ENCODE measurements around the gene SETD1B. TPM values are rescaled to one million over a fixed set of nuclear protein-coding genes. Genes with fewer than 3 reads are reported as not detected.
A peak's percentile ranks its signal among the peaks of the same experiment; 100 is the strongest.

The SETD1B gene
- total and polyA plus RNA-seq, 12 donors: 2.1 to 27.3 (median 11.9) TPM

GRCh38 chr12:121817648-121818043 lies 13.8 kb downstream of the SETD1B start:
- DNase-seq: no peak
- Histone ChIP-seq H3K36me3 (replicated peaks in 1 of 2) (peaks cover 0 to 83% of the 10 kb centered on the region in 2 donors), H3K4me3 (no peak overlapping the region), H3K9me3 (replicated peaks in 1 of 3) (no peaks in the 10 kb centered on the region), H3K4me1 (replicated peaks in 1 of 2) (peaks cover 10% of the 10 kb centered on the region in 2 donors), H3K27ac (no peak overlapping the region), H3K27me3 (no peaks in the 10 kb centered on the region)
- 90 to 91% (median 90%) methylated on average over 18 of the region's 18 CpGs for WGBS, 4 donors
- no peak for TF ChIP-seq CTCF (IDR thresholded peaks at IDR 0.05)
- no peak for TF ChIP-seq POLR2A (IDR thresholded peaks at IDR 0.05)
- intact Hi-C loops (cut with DNase I): loop anchor here in 1 of 2 donors (10.0 kb wide), 1 partner anchor 67 kb away; the partner anchor contains the start of gene PSMD9

- intact Hi-C loops (cut with DNase I): loop anchor here in 1 of 2 donors (10.0 kb wide), 1 partner anchor 65 kb away; the partner anchor contains the start of gene PSMD9
- peak in 1 of 7 donors; percentile 19 for DNase-seq
- WGBS, 4 donors: 83 to 90% (median 86%) methylated on average over 17 to 22 of the region's 22 CpGs
- peaks cover 0 to 100% of the 10 kb centered on the region in 2 donors for H3K36me3 ChIP-seq (replicated peaks in 1 of 2)
- H3K9me3 ChIP-seq (replicated peaks in 1 of 3): no peaks in the 10 kb centered on the region
- no peaks in the 10 kb centered on the region for H3K4me1 ChIP-seq (replicated peaks in 1 of 2)
- H3K4me3 ChIP-seq: no peak overlapping the region
- TF ChIP-seq CTCF (IDR thresholded peaks at IDR 0.05): no peak
- no peak for TF ChIP-seq POLR2A (IDR thresholded peaks at IDR 0.05)
- no peaks in the 10 kb centered on the region for H3K27me3 ChIP-seq
- H3K27ac ChIP-seq: no peak overlapping the region
Measured at GRCh38 chr12:121819212-121819949, 15.6 kb downstream of the SETD1B start.

GRCh38 chr12:121820056-121820455 lies 16.2 kb downstream of the SETD1B start:
- intact Hi-C loops (cut with DNase I): no loop called here

More at GRCh38 chr12:121820056-121820455, 16.2 kb downstream of the SETD1B start:
- TF ChIP-seq POLR2A (IDR thresholded peaks at IDR 0.05) (no peak), CTCF (IDR thresholded peaks at IDR 0.05) (no peak)
- Histone ChIP-seq H3K4me1 (replicated peaks in 1 of 2) (no peaks in the 10 kb centered on the region), H3K4me3 (no peak overlapping the region), H3K9me3 (replicated peaks in 1 of 3) (no peaks in the 10 kb centered on the region), H3K27me3 (no peaks in the 10 kb centered on the region), H3K27ac (no peak overlapping the region), H3K36me3 (replicated peaks in 1 of 2) (peaks cover 0 to 95% of the 10 kb centered on the region in 2 donors)
- DNase-seq: peak in 1 of 7 donors; percentile 6
- 82 to 93% (median 89%) methylated on average over 5 to 7 of the region's 7 CpGs for WGBS, 4 donors

All from adrenal gland (tissue), 12 donors.